ENCODE data around the gene TEX22.

The TEX22 gene

DNA sequence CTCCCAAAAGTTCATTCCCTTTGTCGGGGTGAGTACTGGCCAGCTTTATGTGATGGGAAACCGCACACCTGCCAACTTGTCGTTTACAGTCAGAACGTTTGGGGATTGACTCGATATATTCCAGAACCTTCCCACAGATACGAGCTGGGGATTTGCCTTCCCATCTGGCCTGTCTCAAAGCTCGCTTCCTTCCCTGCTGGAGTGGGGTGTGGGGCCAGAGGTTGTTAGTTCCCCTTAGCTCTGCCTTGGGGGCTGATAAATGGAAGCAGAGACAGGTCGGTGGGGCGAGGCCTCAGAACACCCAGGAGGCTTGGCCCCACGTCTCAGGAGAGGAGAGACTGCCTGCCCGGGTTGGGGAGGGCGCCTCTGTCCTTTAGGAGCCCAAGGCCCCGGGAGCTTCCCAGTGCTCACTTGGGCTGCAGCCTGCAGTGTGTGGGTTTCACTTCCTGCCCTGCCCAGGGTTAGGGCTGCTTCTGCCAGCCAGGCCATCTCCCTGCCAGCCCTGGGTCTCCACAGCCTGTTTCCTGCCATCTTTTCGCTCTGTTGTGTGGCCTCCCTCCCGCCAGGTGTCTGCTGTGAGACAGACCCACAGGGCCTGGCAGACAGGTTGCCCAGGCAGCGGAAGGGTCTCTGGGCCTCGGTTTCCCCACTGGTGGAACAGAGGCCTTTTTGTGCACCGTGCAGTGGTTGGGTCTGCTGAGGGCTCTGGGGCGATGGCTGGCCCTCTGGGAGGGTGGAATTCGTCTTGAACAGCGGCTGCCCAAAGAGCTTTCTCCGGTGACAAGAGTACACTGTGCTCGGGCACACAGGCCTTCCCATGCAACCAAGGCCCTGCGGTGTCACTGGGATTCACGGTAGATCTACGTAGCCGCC, 8.1 kb upstream of the TEX22 start:
- Histone ChIP-seq H3K36me3 (ENCODE audit: control insufficient read depth in 2 of 2, insufficient read depth in 1 of 2, low read length in 2 of 2) (peaks cover 0 to 3% of the 10 kb centered on the region in 2 experiments; a peak in 1 of 3 replicates), H3K27ac (ENCODE audit: extremely low read depth, low read depth, low read length) (no peak overlapping the region), H3K4me3 (ENCODE audit: low read depth, low read length) (no peak overlapping the region), H3K4me1 (ENCODE audit: control insufficient read depth, insufficient read depth, low read length) (no peaks in the 10 kb centered on the region), H3K9me3 (ENCODE audit: control insufficient read depth, insufficient read depth, low read depth, low read length) (no peaks in the 10 kb centered on the region)
- TF ChIP-seq, protein P1, sequence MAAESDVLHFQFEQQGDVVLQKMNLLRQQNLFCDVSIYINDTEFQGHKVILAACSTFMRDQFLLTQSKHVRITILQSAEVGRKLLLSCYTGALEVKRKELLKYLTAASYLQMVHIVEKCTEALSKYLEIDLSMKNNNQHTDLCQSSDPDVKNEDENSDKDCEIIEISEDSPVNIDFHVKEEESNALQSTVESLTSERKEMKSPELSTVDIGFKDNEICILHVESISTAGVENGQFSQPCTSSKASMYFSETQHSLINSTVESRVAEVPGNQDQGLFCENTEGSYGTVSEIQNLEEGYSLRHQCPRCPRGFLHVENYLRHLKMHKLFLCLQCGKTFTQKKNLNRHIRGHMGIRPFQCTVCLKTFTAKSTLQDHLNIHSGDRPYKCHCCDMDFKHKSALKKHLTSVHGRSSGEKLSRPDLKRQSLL (tag by site-specific recombination; IDR thresholded peaks at IDR 0.05): no peak
- TF ChIP-seq ZNF157 (tag by site-specific recombination; IDR thresholded peaks at IDR 0.05) (no peak), ZNF341 (tag by site-specific recombination; IDR thresholded peaks at IDR 0.05; ENCODE audit: low read depth) (peak; percentile 50), ZNF623 (tag by site-specific recombination; IDR thresholded peaks at IDR 0.05) (no peak), ZNF585B (tag by site-specific recombination; IDR thresholded peaks at IDR 0.05) (no peak), ZNF658 (tag by site-specific recombination; IDR thresholded peaks at IDR 0.05) (no peak)
- TF ChIP-seq, protein P2, sequence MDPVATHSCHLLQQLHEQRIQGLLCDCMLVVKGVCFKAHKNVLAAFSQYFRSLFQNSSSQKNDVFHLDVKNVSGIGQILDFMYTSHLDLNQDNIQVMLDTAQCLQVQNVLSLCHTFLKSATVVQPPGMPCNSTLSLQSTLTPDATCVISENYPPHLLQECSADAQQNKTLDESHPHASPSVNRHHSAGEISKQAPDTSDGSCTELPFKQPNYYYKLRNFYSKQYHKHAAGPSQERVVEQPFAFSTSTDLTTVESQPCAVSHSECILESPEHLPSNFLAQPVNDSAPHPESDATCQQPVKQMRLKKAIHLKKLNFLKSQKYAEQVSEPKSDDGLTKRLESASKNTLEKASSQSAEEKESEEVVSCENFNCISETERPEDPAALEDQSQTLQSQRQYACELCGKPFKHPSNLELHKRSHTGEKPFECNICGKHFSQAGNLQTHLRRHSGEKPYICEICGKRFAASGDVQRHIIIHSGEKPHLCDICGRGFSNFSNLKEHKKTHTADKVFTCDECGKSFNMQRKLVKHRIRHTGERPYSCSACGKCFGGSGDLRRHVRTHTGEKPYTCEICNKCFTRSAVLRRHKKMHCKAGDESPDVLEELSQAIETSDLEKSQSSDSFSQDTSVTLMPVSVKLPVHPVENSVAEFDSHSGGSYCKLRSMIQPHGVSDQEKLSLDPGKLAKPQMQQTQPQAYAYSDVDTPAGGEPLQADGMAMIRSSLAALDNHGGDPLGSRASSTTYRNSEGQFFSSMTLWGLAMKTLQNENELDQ (tag by site-specific recombination; IDR thresholded peaks at IDR 0.05; ENCODE audit: low read depth): no peak
- TF ChIP-seq, protein P3, sequence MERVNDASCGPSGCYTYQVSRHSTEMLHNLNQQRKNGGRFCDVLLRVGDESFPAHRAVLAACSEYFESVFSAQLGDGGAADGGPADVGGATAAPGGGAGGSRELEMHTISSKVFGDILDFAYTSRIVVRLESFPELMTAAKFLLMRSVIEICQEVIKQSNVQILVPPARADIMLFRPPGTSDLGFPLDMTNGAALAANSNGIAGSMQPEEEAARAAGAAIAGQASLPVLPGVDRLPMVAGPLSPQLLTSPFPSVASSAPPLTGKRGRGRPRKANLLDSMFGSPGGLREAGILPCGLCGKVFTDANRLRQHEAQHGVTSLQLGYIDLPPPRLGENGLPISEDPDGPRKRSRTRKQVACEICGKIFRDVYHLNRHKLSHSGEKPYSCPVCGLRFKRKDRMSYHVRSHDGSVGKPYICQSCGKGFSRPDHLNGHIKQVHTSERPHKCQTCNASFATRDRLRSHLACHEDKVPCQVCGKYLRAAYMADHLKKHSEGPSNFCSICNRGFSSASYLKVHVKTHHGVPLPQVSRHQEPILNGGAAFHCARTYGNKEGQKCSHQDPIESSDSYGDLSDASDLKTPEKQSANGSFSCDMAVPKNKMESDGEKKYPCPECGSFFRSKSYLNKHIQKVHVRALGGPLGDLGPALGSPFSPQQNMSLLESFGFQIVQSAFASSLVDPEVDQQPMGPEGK (tag by site-specific recombination; IDR thresholded peaks at IDR 0.05): no peak
- POLR2A ChIA-PET: no interaction called here
- CTCF ChIA-PET: interaction anchor here (0.5 to 1.1 kb wide), 4 partner anchors 19 to 399 kb away, joined by 3 to 6 read pairs (median 4); no protein-coding TSS in a partner anchor

DNA sequence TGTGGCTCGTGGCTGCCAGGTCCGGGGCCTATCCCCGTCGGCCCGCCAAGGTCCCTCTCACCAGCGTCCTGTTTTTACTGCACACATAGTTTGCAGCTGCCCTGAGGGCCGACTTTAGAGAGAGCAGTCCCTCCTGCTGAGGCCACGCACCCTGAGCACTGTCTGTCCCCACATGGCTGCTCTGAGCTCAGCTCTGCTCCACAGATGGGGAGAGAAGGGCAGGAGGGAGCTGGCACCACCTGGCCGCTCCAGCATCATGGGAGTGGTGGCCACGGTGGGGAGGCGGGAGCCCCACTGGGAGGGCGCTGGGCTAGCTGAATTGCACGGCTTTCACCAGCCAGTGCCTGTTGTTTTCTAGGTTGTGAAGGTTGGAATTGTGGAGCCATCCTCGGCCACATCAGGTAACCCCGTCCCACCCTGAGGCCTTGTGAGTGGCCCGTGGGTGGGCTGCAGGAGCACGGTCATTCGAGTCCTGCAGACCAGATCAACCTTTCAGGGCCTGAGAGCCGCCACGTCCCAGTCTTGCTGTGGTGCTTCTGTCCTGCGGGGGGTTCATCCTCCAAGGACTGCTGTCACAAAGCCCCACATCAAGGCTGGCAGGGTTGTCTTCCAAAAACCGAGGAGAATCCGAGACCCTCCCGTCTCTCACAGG, 7.4 kb upstream of the TEX22 start:
- CTCF ChIA-PET: interaction anchor here (1.1 kb wide), 1 partner anchor 90 kb away, joined by 6 read pairs; no protein-coding TSS in a partner anchor
- no peak overlapping the region for H3K27ac ChIP-seq (ENCODE audit: extremely low read depth, low read depth, low read length)

DNA sequence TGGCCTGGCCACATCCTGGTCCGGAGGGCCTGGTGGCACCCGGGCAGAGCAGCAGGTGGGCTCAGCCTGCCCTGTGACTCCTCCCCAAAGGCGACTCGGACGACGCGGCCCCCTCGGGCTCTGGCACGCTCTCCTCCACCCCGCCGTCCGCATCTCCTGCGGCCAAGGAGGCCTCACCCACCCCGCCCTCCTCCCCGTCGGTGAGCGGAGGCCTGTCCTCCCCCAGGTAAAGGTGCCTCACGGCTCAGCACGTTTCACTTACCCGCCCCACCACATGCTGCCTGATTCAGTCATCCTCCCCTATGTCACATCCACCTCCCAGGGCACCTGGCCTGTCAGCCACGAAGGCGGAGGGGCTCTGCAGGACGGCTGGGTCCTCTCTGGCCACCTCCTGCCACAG, 6.8 kb upstream of the TEX22 start:
- Histone ChIP-seq H3K4me3 (ENCODE audit: low read depth, low read length) (no peak overlapping the region), H3K27ac (ENCODE audit: extremely low read depth, low read depth, low read length) (no peak overlapping the region), H3K4me1 (ENCODE audit: control insufficient read depth, insufficient read depth, low read length) (no peaks in the 10 kb centered on the region), H3K9me3 (ENCODE audit: control insufficient read depth, insufficient read depth, low read depth, low read length) (no peaks in the 10 kb centered on the region), H3K36me3 (ENCODE audit: control insufficient read depth in 2 of 2, insufficient read depth in 1 of 2, low read length in 2 of 2) (no peaks in the 10 kb centered on the region)
- ChIA-PET CTCF (no interaction called here), POLR2A (no interaction called here)
- TF ChIP-seq ZFP41 (tag by site-specific recombination; IDR thresholded peaks at IDR 0.05; ENCODE audit: borderline replicate concordance) (no peak), ZEB2 (tag by site-specific recombination; IDR thresholded peaks at IDR 0.05) (no peak), ZNF658 (tag by site-specific recombination; IDR thresholded peaks at IDR 0.05) (no peak), GLIS2 (tag by site-specific recombination; IDR thresholded peaks at IDR 0.05) (no peak), ZNF76 (tag by site-specific recombination; IDR thresholded peaks at IDR 0.05; ENCODE audit: borderline replicate concordance, low read depth) (no peak), ZNF211 (tag by site-specific recombination; IDR thresholded peaks at IDR 0.05; ENCODE audit: low read depth) (no peak), ZNF404 (tag by site-specific recombination; IDR thresholded peaks at IDR 0.05) (no peak)
- TF ChIP-seq, protein P4, sequence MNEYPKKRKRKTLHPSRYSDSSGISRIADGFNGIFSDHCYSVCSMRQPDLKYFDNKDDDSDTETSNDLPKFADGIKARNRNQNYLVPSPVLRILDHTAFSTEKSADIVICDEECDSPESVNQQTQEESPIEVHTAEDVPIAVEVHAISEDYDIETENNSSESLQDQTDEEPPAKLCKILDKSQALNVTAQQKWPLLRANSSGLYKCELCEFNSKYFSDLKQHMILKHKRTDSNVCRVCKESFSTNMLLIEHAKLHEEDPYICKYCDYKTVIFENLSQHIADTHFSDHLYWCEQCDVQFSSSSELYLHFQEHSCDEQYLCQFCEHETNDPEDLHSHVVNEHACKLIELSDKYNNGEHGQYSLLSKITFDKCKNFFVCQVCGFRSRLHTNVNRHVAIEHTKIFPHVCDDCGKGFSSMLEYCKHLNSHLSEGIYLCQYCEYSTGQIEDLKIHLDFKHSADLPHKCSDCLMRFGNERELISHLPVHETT (tag by site-specific recombination; IDR thresholded peaks at IDR 0.05): no peak
- TF ChIP-seq, protein P5, sequence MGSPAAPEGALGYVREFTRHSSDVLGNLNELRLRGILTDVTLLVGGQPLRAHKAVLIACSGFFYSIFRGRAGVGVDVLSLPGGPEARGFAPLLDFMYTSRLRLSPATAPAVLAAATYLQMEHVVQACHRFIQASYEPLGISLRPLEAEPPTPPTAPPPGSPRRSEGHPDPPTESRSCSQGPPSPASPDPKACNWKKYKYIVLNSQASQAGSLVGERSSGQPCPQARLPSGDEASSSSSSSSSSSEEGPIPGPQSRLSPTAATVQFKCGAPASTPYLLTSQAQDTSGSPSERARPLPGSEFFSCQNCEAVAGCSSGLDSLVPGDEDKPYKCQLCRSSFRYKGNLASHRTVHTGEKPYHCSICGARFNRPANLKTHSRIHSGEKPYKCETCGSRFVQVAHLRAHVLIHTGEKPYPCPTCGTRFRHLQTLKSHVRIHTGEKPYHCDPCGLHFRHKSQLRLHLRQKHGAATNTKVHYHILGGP (tag by site-specific recombination; IDR thresholded peaks at IDR 0.05): no peak

More for the DNA sequence above, 7.4 kb upstream of the TEX22 start:
- Histone ChIP-seq H3K4me3 (ENCODE audit: low read depth, low read length) (no peak overlapping the region), H3K9me3 (ENCODE audit: control insufficient read depth, insufficient read depth, low read depth, low read length) (no peaks in the 10 kb centered on the region), H3K36me3 (ENCODE audit: control insufficient read depth in 2 of 2, insufficient read depth in 1 of 2, low read length in 2 of 2) (no peaks in the 10 kb centered on the region), H3K4me1 (ENCODE audit: control insufficient read depth, insufficient read depth, low read length) (no peaks in the 10 kb centered on the region)
- TF ChIP-seq IKZF3 (tag by site-specific recombination; IDR thresholded peaks at IDR 0.05) (no peak), ZIC2 (tag by site-specific recombination; IDR thresholded peaks at IDR 0.05) (peak; percentile 93), ZNF629 (tag by site-specific recombination; IDR thresholded peaks at IDR 0.05) (no peak), TCF7L2 (IDR thresholded peaks at IDR 0.05; ENCODE audit: borderline replicate concordance, low read depth, low read length) (no peak)
- TF ChIP-seq, protein P5 (tag by site-specific recombination; IDR thresholded peaks at IDR 0.05): no peak
- POLR2A ChIA-PET: no interaction called here
